NCI-H2227 (cell line): ENCODE measurements around the gene DNAH11.
"Not testable (repeated sequence)": the region's sequence is repeated elsewhere in the genome, so short reads cannot be mapped to it uniquely, and the experiment has no call there.

Source experiments
- DNase-seq: peaks from one replicate; lab custom pipeline; 2025; ENCODE audit not compliant: unreplicated experiment; lab: John Stamatoyannopoulos, UW

Gene DNAH11

GRCh38 chr7:21922605-21923004 lies 379.8 kb downstream of the DNAH11 start:
- DNase-seq, result no peak

GRCh38 chr7:21923658-21924057 lies 380.8 kb downstream of the DNAH11 start:
- DNase-seq, result peak; percentile 84

GRCh38 chr7:21926448-21926847 lies 383.6 kb downstream of the DNAH11 start:
- DNase-seq, result no peak

DNA sequence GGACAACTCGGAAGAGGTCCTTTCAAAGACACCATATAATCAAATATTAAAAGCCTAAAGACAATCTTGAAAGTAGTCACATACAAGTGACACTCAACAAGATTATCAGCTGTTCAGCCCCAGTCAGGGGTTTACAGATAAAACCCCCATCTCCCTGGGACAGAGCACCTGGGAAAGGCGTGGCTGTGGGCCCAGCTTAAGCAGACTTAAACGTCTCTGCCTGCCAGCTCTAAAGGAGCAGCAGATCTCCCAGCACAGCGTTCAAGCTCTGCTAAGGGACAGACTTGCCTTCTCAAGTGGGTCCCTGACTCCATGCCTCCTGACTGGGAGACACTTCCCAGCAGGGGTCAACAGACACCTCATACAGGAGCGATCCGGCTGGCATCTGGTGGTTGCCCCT lies 384.9 kb downstream of the DNAH11 start:
- DNase-seq, result no peak

DNA sequence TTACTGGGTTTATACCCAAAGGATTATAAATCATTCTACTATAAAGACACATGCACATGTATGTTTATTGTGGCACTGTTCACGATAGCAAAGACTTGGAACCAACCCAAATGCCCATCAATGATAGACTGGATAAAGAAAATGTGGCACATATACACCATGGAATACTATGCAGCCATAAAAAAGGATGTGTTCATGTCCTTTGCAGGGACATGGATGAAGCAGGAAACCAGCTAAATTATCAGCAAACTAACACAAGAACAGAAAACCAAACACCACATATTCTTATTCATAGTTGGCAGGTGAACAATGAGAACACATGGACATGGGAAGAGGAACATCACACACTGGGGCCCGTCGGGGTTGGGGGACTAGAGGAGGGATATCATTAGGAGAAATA lies 390.5 kb downstream of the DNAH11 start:
- DNase-seq, result not testable (repeated sequence)

DNA sequence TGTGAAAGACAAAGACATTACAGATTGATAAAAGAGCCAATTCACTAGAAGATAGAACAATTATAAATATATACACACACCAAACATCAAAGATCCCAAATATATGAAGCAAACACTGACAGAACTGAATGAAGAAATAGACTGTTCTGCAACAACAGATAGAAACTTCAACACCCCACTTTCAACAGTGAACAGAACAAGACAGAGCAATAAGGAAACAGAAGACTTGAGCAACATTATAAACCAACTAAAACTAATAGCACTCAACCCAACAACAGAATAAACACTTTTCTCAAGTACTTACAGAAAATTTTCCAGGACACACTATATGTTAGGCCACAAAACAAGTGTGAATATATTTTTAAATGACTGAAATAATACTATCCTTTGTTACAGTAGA lies 392.0 kb downstream of the DNAH11 start:
- no peak for DNase-seq

GRCh38 chr7:21938463-21938862 lies 395.6 kb downstream of the DNAH11 start:
- no peak for DNase-seq

DNA sequence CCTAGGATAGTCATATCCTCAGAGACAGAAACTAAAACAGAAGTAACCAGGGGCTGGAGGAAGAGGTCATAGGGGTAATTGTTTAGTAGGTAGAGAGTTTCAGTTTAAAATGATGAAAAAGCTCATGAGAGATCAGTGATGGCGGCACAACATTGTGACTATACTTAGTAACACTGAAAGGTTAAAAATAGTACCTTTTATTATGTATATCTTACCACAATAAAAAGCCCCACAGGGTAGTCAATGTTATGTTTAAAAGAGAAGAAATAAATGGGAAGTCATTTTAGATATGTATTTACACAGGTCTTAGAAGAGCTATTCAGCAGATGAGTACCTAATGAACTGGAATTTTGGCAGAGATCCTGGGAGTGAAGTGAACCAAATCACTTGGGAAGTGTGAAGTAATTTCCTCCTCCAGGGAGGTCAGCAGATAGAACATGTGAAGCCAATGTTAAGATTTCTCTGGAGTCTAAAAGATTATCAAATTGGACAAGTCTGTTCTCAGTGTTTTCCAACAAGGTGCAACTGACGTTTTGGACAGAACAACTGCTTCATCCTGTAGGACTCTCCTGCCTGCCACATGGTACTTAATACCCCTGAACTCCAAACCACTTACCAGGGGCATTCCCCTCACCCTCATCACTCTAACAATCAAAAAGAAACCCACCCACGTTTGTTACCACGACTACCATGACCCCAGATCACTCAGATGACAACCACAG lies 396.5 kb downstream of the DNAH11 start:
- no peak for DNase-seq

GRCh38 chr7:21939858-21940372 lies 397.1 kb downstream of the DNAH11 start:
- DNase-seq, result no peak

DNA sequence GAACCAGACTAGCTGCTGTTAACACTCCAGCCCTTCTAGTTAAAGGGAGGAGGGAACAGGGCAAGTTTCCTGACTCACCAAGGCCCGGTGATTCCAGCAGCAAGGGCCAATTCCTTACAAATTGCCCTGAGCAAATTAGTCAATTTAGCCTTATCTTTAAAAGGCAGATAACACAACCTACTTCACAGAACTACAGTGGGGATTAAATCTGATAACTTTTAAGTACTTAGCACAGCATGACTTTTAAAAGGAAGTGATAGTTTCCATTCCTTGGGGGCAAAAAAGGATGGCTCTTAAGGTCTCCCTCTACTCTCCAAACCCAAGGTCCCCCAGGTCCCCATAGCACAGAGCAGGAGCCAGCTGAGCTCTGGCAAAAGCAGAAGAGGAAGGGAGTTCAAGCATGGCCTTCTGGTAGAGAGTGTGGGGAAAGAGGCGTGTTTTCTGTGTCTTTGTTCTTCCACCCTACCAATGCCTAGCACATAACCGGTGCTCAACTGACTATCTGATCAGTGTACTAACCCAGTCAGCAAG lies 398.8 kb downstream of the DNAH11 start:
- DNase-seq, result no peak

DNA sequence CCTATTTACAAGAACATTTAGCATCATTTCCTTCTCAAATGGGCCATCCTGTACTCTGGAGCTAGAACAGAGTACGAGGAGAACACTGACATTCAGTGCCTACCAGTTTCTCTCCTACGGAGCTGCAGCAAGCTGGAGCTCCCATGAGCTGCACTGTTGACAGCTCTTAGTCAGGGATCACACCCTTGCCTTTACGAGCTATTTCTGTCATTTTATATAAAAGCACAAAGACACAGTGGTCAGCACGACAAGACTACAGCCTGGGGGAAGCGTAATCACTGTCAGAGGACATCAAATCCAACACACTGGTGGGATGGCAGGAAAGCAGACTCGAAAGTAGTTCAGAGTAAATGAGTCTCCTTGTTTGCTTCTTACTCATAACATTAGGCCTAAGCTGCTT lies 400.1 kb downstream of the DNAH11 start:
- no peak for DNase-seq

DNA sequence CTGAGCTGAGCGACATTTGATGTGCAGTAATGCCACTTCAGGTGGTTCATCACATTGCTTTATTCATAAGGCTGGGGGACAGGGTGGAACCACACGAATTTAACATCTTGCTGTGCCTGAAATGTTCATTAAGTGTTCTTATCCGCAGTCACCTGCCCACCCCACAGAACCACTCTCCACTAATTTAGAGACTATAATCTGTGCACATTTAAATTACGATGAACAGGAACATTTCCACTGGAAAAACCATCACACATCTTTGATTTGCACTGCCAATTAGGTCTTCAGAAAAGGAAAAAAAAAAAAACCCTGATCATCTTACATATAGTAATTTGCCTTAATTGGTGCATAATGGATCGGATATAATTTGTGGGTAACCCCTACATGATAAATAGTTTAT lies 400.6 kb downstream of the DNAH11 start:
- no peak for DNase-seq

DNA sequence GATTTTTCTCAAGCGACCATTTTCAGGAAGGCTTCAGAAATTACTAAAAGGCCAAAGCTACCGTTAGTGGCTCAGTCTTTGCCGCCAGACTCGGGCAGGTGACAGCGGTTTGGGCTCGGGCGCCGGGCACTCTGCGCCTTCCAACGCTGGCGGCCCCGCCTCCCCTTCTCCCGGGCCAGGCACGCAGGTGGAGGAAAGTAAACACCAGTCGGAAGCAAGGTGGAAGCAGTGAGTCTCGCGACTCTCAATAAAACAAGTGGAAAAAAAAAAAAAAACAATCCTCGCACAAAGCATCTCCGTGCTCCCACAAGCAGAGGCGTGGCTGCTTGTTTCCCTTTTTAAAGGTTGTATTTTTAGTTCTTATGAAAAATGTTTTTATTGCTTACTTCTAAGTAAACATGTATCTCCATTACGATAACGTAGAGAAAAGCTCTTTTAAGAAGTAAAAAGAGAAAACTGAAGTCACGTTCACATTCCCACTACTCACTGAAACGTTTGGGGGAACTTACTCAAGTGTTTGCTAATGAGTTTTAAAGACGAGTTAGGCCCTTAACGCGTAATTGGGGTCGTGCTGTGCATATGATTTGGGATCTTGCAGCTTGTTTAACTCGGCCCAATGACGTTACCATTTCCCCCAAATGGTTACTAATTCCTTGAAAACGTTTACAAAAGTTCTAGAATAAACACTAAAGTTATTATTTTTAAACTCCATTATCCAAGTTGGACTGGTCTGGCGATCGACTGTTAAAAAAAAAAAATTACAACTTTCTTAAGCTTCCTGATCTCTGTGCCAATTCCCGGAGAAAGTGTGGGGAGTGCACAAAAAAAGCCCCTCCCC lies 402.0 kb downstream of the DNAH11 start:
- DNase-seq, result peak; percentile 62

DNA sequence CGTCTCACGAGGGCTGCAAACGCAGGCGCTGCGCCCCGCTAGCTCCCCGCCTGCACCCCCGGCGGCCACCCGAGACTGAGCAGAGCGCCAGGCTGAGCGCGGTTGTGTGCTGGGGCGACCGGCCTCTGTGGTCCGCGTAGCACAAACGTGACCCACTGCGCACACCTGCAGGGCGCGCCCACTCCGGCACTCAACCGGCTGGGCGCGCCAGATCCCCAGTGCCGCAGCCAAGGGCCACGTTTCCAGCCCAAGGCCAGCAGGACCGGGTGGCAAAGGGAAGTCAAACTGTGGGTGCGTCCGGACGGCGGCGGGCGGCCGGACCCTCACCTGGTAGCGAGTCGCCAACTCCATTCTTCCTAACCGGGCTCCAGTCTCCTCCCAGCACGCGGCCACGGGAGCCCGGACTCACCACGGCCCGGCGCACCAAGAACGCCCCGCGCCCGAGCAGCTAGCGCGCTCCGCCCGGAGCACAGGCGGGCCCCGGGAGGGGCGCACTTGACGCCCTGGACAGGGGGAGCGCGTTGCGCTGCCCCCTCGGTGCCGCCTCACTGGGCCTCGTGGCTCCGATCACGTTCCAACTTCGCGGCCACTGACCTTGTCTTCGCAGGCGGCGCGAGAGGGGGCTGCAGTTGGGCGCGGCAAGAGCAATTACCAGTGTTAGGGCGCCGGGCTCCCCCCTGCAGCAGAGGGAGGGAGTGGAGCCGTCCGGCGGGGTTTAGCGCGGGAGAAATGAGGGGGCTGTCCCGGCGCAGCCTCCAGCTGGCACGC lies 402.8 kb downstream of the DNAH11 start, which contains the start of gene CDCA7L:
Gene CDCA7L, minus strand, starts transcription at position 446 of the 768 bp plus-strand sequence. Its CDS starts 95 bp downstream, at position 351.
- DNase-seq, result peak; percentile 86

DNA sequence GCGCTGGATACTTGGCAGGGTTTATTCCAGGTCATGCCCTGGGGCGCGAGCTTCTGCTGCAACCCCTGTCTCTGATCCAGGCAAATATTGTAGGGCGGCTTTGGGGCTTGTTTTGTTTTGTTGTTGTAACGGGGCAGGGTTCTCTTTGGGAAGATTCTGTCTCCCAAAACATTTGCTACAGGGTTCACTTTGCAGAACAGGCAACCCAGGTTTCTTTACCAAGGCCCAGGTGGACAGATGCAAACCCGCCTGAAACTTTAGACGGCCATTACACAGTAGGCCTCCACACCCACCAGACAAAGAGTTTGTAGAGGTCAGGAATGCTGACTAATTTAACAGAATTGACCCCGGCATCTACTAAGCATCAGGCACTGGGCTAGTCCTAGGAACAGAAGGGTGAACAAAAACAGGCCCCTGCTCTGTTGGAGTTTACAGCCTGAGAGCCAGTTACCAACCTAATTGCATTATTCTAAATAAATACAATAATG lies 403.4 kb downstream of the DNAH11 start:
- no peak for DNase-seq

DNA sequence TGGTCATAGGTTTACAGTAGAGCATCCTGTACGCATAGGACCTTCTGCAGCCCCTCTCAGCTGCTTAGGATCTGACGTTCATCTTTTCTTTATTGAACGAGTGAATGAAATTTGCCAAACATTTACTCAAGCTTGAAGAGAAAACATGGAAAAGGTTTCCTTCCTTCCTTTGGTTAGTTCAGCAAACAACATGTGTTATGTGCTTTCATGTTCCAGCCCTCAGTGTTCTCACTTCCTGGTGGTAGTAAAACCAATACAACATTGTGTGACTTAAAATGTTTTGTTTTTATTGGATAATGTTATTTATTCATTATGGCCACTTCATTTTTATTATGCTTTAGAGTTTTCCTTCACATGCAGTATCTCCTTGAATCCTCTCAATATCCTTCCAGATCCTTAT lies 404.2 kb downstream of the DNAH11 start:
- DNase-seq, result no peak

DNA sequence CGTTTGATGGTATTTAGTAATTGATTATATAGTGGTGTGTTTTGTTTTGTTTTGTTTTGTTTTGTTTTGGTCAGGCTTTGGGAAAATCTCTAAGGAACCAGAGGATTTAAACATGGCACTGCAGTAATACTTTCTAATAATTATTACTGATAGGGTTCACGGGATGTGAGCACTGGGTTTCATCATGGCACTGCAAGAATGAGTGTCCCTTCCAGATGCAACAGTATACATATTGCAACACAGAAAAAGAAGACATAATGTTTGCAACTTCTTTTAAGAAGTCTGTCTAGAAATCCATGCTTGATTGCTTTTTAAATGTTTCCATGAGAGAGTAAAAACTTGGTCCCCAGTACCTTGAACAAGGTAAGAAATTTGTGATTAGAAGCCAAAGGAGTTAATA lies 405.1 kb downstream of the DNAH11 start:
- DNase-seq, result no peak

DNA sequence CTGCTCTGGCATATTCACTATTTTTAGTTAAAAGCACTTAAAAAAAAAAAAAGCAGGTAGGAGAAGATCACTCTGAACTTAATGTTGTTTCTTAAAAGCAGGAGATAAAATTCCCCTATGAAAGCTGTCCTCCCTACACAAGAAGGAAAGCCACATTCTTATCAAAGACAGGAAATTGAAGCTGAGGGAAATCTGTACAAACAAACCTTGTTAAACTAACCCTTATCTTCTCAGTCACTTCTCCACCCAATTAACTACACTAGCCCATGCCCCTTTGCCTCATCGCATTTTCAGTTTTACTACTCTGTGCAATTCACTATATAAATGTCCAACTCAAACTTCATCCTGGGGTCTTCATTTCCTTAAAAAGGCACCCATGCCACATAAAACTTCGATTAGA lies 405.5 kb downstream of the DNAH11 start:
- no peak for DNase-seq

DNA sequence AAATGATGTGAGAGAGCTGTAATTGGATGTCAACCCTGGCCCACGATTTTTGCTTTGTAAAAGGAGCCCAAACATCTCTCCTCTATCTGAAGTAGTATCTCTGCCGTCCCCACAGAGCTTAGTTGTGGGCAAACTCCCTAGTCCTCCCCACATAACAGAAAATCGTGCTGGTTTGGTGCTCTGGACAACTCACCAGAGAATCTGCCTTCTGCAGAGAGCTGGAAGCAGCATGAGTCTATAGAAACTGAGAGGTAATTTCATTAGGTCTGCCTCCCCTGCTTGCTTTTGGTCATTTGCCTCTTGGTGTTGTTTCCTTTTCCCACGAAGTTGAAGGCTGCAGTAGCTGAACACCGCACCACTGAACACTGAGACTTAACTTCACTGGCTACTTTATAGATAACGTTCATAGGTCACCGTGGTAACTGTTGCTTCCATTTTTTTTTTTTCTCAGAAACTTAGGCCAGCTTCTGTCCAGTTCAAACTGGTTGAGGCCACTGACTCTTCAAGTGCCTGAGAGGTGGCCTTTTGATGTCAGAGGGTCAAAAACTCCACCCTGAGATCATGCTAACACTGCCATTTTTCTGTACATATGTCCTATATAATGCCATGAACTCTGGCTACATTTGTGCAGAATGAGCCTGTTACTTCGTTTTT lies 406.2 kb downstream of the DNAH11 start:
- no peak for DNase-seq
